ENCODE data around the gene ALX4. TPM values are rescaled to one million over a fixed set of nuclear protein-coding genes. Genes with fewer than 3 reads are reported as not detected.

Gene ALX4
- total and polyA plus RNA-seq, 2 of the 8 experiments (the other 6 are each of a cell fraction or from before 2014, with no cell fraction given) = not detected

Other genes starting within 250 kb of the ALX4 start
- gene ACCS, start 243.9 kb downstream of the ALX4 start, total RNA-seq (2021; fragmentation: NEBNext Ultra II Directional; extraction: Animal tissue kit (Norgen Biotek cat#: 25700)) = 4.3 and 6.0 TPM in 2 replicates
- gene ACCS, start 243.9 kb downstream of the ALX4 start, polyA plus RNA-seq (2011; rRNA removed) = 8.0 and 8.5 TPM in 2 replicates
- 38.9 and 42.8 TPM in 2 replicates for gene EXT2, start 214.5 kb downstream of the ALX4 start, total RNA-seq (2021; fragmentation: NEBNext Ultra II Directional; extraction: Animal tissue kit (Norgen Biotek cat#: 25700))
- 28.6 and 29.8 TPM in 2 replicates for gene EXT2, start 214.5 kb downstream of the ALX4 start, polyA plus RNA-seq (2011; rRNA removed)